CD4-positive, alpha-beta T cell (primary cell): ENCODE data around the gene ACVR1. TPM values are rescaled to one million over a fixed set of nuclear protein-coding genes. Genes with fewer than 3 reads are reported as not detected.

Source experiments
- ATAC-seq: fragments of 200-7000 bp; cut with Tn5 transposase; one replicate; pipeline ENCODE4 v1.10.0; 2022; ENCODE audit warnings: mild to moderate bottlenecking; ENCODE audit not compliant: poor library complexity
- CTCF ChIA-PET: fragments of 350-600 bp; sonication (Branson Sonifier 250); formaldehyde crosslinking; loops from one replicate; lab custom pipeline; 2021; ENCODE audit warnings: antibody characterized with exemption, inconsistent platforms; lab: Charles Lee
- POLR2A ChIA-PET: fragments of 350-600 bp; sonication (Branson Sonifier 250); formaldehyde crosslinking; loops from one replicate; lab custom pipeline; 2021; ENCODE audit warnings: antibody characterized with exemption, inconsistent platforms; lab: Charles Lee
- DNase-seq, 14 experiments: peaks; one replicate each; pipeline ENCODE4 v3.0.0-alpha.2; 2013 to 2020; ENCODE audit warnings: mixed read lengths in 2 of 14
- H3K27ac ChIP-seq, 2 donors: one replicate each; pipeline versions ENCODE4 v1.5.1 to v1.7.0; 2013; ENCODE audit warnings: low read length in 2 of 2, low read depth in 1 of 2, mild to moderate bottlenecking in 1 of 2
- H3K27me3 ChIP-seq, 2 experiments: 1 replicate in 1 of 2; 2 replicates in 1 of 2; pipeline versions ENCODE4 v1.6.1 to v1.7.0; 2013; ENCODE audit warnings: low read length in 2 of 2, control low read depth in 1 of 2, mild to moderate bottlenecking in 1 of 2, moderate library complexity in 1 of 2; ENCODE audit not compliant: insufficient read depth in 2 of 2, control insufficient read depth in 1 of 2
- H3K36me3 ChIP-seq: one replicate; pipeline ENCODE4 v1.6.1; 2013; ENCODE audit warnings: low read length, control low read depth; ENCODE audit not compliant: insufficient read depth
- H3K4me1 ChIP-seq: one replicate; pipeline ENCODE4 v1.6.1; 2013; ENCODE audit warnings: low read length, control low read depth; ENCODE audit not compliant: insufficient read depth
- H3K4me3 ChIP-seq: one replicate; pipeline ENCODE4 v1.5.1; 2013; ENCODE audit warnings: mild to moderate bottlenecking, low read length, moderate library complexity
- H3K9me3 ChIP-seq, 2 experiments: 1 replicate in 1 of 2; 2 replicates in 1 of 2; pipeline versions ENCODE4 v1.6.1 to v1.7.0; 2013; ENCODE audit warnings: low read length in 2 of 2, mild to moderate bottlenecking in 2 of 2, control low read depth in 1 of 2, moderate library complexity in 1 of 2; ENCODE audit not compliant: control insufficient read depth in 1 of 2, insufficient read depth in 1 of 2
- H3K27ac Mint-ChIP-seq: one replicate; pipeline ENCODE4 v1.8.0; 2020; ENCODE audit warnings: mixed read lengths
- H3K27me3 Mint-ChIP-seq: one replicate; pipeline ENCODE4 v1.8.0; 2021; ENCODE audit warnings: mixed read lengths
- H3K36me3 Mint-ChIP-seq: one replicate; pipeline ENCODE4 v1.8.0; 2021; ENCODE audit warnings: low read depth, mixed read lengths
- H3K4me1 Mint-ChIP-seq: one replicate; pipeline ENCODE4 v1.8.0; 2021; ENCODE audit warnings: low read depth, mixed read lengths
- H3K4me3 Mint-ChIP-seq: one replicate; pipeline ENCODE4 v1.8.0; 2020; ENCODE audit warnings: mild to moderate bottlenecking, mixed read lengths
- H3K9me3 Mint-ChIP-seq: one replicate; pipeline ENCODE4 v1.8.0; 2020; ENCODE audit warnings: mixed read lengths
- CTCF ChIP-seq: fragments of 200-600 bp; IDR thresholded peaks from one replicate; pipeline ENCODE4 v1.8.0; 2022; ENCODE audit warnings: antibody characterized with exemption, mild to moderate bottlenecking
- intact Hi-C, 2 experiments: fragments of 100-400 bp; cut with DNase I in 1 of 2; cut with micrococcal nuclease in 1 of 2; formaldehyde crosslinking; loops; one replicate each; pipeline versions ENCODE4 v1.15.1 to v1.9.0; 2023 to 2025; cut with DNase I, micrococcal nuclease
- total RNA-seq, 174 experiments: library from RNA in 2 of 174; stranded (reverse) in 2 of 174; gene quantifications; one replicate each; pipeline ENCODE4 v1.2.3 and lab custom pipeline; 2021 to 2026

The ACVR1 gene
- total RNA-seq, 2 experiments from 2014 or later: 14.3 to 16.7 TPM

- ChIA-PET POLR2A (interaction anchor here (0.6 kb wide), 1 partner anchor 486 kb away, joined by 3 read pairs; no protein-coding TSS in a partner anchor), CTCF (no interaction called here)
- peaks cover 3% of the 10 kb centered on the region for H3K9me3 Mint-ChIP-seq
- H3K27ac Mint-ChIP-seq: no peak overlapping the region
- ATAC-seq: no peak
- Histone ChIP-seq H3K27me3 (no peaks in the 10 kb centered on the region), H3K4me3 (no peak overlapping the region), H3K4me1 (no peaks in the 10 kb centered on the region), H3K9me3 (peaks cover 6 to 11% of the 10 kb centered on the region in 2 experiments), H3K27ac (no peak overlapping the region), H3K36me3 (no peaks in the 10 kb centered on the region)
- H3K27me3 Mint-ChIP-seq: no peaks in the 10 kb centered on the region
- H3K4me3 Mint-ChIP-seq: no peak overlapping the region
- no peak for DNase-seq
- H3K36me3 Mint-ChIP-seq: no peaks in the 10 kb centered on the region
- no peak for TF ChIP-seq CTCF
- intact Hi-C loops: no loop called here
- H3K4me1 Mint-ChIP-seq: no peaks in the 10 kb centered on the region
These were observed 180.1 kb downstream of the ACVR1 start for GRCh38 chr2:157696036-157696435.

- ATAC-seq: no peak
- no peaks in the 10 kb centered on the region for H3K4me1 ChIP-seq
- no peaks in the 10 kb centered on the region for H3K36me3 ChIP-seq
- no peak for TF ChIP-seq CTCF
- intact Hi-C loops: no loop called here
- no peak overlapping the region for H3K4me3 ChIP-seq
- no peaks in the 10 kb centered on the region for H3K36me3 Mint-ChIP-seq
- no peaks in the 10 kb centered on the region for H3K27me3 Mint-ChIP-seq
- no peaks in the 10 kb centered on the region for H3K9me3 Mint-ChIP-seq
- no peak overlapping the region for H3K27ac ChIP-seq
- ChIA-PET CTCF (no interaction called here), POLR2A (no interaction called here)
- no peak overlapping the region for H3K4me3 Mint-ChIP-seq
- no peaks in the 10 kb centered on the region for H3K9me3 ChIP-seq
- no peak for DNase-seq
- H3K27ac Mint-ChIP-seq: no peak overlapping the region
- no peaks in the 10 kb centered on the region for H3K4me1 Mint-ChIP-seq
- H3K27me3 ChIP-seq: no peaks in the 10 kb centered on the region
These were observed 183.4 kb downstream of the ACVR1 start for GRCh38 chr2:157692768-157693167.

GRCh38 chr2:157691695-157692094 is 184.4 kb downstream of the ACVR1 start:
- Histone ChIP-seq H3K27me3 (no peaks in the 10 kb centered on the region), H3K27ac (no peak overlapping the region), H3K4me3 (no peak overlapping the region), H3K9me3 (no peaks in the 10 kb centered on the region), H3K36me3 (no peaks in the 10 kb centered on the region), H3K4me1 (no peaks in the 10 kb centered on the region)
- Mint-ChIP-seq H3K9me3 (no peaks in the 10 kb centered on the region), H3K36me3 (no peaks in the 10 kb centered on the region), H3K4me1 (no peaks in the 10 kb centered on the region), H3K27me3 (no peaks in the 10 kb centered on the region), H3K4me3 (no peak overlapping the region), H3K27ac (no peak overlapping the region)
- ATAC-seq (no peak), DNase-seq (no peak)
- ChIA-PET CTCF (no interaction called here), POLR2A (no interaction called here)
- intact Hi-C loops: no loop called here
- no peak for TF ChIP-seq CTCF
